Activated CD4-positive, alpha-beta T cell treated with anti-CD3 and anti-CD28 coated beads, Interleukin-2, amount 50 U/mL, for 48 hours (primary cell): ENCODE data around the gene LDB3.

Source experiments
- DNase-seq, 2 experiments: peaks; one replicate each; pipeline ENCODE4 v3.0.0-alpha.2; 2020

The LDB3 gene

GRCh38 chr10:86651631-86652331, 16.5 kb upstream of the LDB3 start:
- DNase-seq = no peak

DNA sequence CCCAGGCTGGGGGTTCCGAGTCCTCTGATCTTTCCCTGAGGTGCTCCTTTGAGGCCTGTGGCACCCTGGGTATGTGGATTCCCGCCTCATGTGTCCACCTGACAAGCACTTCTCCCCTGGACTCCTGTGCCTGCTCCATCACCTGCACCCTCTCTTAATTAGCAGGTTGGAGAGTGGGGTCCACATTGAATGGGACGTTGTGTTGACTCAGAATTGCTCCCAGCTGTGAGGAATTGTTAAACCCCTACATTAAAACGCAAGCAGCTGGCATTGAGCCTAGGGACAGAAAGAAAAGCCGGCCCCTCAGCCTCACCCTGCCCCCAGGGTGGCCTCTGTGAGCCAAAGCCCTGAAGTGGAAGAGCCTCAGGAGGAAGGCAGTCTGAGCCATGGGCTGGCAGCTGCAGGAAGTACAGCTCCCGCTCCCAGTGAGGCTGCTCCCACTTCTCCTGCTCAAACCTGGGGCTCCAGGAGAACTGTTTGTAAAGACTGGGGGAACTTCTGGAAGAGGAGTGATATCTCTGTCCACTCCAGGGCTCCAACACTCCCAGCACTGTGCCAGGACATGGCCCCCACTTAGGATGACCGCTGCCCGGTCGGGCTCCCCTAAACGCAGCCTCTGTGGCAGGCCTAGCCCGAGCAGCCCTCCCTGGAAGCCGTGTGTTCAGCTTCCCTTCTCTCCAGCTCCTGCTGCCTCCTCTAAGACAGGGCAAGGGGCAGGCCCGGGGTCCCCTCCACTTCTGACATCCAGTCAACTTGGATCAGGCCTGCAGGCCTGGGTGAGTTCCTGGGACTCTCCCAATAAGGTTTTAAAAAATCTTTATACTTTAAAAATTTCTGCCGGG, 15.7 kb upstream of the LDB3 start:
- DNase-seq = no peak

DNA sequence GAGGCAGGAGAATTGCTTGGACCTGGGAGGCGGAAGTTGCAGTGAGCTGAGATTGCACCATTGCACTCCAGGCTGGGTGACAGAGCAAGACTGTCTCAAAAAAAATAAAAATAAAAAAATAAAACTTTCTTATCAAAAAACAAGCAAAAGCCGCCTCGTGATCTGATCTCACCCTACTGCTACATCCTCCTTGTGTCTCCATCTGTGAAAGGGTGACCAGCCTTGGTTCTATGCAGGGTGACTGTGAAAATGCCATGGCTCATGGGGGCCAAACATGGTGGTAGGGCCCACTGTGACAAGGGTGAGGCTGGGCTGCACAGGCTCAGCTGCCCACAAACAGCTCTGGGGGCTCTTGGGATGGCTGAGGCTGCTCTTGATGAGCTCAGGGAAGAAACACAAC, 14.9 kb upstream of the LDB3 start:
- DNase-seq = no peak

DNA sequence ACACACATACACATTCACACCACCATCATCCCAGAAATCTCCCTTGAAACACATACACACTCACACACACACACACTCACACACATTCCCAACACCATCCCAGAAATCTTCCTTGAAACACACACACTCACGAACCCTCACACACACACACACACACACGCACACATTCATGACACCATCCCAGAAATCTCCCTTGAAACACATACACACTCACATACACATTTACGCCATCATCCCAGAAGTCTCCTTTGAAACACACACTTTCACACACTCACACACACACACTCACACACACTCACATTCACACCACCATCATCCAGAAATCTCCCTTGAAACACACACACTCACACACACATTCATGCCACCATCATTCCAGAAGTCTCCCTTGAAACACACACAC, 14.3 kb upstream of the LDB3 start:
- no peak for DNase-seq

GRCh38 chr10:86654411-86655172, 13.7 kb upstream of the LDB3 start, which contains the start of gene OPN4:
Gene OPN4, plus strand, starts transcription at chr10:86654547. Its CDS starts 237 bp downstream, at chr10:86654784.
- DNase-seq = no peak

DNA sequence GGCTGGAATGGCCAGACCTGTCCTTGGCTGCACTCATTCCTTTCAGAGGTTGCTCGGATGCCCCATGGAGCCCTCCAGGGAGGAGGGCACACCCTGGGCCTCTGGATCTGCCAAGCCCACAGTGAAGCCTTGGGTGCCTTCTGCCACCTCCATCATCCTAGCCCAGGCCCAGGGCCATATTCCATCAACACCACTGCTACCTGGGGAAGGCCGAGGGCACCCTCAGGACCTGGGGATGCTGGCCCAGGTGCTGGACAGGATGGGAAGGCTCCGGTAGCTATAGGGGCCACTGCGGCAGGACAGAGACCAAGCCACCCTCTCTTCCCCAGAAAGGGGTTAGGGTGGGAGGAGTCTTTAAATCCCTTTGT, 13.2 kb upstream of the LDB3 start:
- no peak for DNase-seq

DNA sequence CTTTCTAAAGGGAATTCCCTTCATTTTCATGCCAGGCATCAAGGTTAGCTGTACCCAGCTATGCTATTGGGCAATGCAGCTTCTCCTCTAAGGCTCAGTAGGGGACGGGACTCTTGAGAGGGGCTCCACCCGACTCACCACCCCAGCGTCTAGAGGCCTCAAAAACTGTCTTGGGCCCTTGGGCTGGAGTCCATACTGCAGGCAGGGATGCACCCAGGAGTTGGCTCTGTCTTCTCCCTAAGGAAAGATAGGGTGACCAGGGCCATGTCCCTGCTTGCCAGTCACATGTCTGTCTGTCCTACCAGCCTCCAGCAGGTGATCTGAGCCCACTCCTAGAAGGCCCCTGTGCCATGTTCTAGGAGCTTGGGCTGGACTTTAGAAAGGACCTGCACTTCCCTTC, 12.7 kb upstream of the LDB3 start:
- DNase-seq = no peak

GRCh38 chr10:86657011-86657395, 11.3 kb upstream of the LDB3 start:
- no peak for DNase-seq

GRCh38 chr10:86657396-86658011, 10.8 kb upstream of the LDB3 start:
- no peak for DNase-seq

DNA sequence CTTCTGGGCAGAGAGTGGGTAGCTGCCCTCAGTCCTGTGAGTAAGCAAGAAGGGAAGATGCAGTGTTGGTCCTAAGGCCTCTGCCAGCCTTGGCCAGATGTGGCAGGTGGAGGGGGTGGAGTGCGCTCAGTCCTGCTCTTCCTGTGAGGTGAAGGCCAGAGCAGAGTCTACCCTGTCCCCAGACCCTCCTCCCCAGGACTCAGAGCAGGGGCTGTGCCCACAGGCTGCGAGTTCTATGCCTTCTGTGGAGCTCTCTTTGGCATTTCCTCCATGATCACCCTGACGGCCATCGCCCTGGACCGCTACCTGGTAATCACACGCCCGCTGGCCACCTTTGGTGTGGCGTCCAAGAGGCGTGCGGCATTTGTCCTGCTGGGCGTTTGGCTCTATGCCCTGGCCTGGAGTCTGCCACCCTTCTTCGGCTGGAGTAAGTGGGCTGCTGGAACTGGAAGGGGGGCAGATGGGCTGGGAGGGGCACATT, 10.0 kb upstream of the LDB3 start:
- no peak for DNase-seq

GRCh38 chr10:86658751-86659150, 9.6 kb upstream of the LDB3 start:
- no peak for DNase-seq

DNA sequence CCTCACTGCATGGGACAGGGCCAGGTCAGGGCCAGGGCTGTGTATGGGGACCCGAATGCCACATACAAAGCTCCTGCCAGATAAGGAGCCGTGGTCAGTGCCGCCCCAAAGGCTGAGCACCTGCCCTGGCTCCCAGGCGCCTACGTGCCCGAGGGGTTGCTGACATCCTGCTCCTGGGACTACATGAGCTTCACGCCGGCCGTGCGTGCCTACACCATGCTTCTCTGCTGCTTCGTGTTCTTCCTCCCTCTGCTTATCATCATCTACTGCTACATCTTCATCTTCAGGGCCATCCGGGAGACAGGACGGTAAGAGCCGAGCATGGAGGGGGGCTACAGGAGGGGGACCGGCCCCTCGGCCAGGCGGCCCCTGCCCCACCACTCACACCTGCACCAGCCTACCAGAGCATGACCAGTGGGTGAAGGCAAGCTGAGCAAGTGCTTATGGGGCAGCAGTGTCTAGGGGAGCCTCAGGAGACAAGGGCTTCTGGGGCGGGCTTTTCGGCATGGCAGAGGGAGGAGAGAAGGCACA, 9.1 kb upstream of the LDB3 start:
- no peak for DNase-seq

DNA sequence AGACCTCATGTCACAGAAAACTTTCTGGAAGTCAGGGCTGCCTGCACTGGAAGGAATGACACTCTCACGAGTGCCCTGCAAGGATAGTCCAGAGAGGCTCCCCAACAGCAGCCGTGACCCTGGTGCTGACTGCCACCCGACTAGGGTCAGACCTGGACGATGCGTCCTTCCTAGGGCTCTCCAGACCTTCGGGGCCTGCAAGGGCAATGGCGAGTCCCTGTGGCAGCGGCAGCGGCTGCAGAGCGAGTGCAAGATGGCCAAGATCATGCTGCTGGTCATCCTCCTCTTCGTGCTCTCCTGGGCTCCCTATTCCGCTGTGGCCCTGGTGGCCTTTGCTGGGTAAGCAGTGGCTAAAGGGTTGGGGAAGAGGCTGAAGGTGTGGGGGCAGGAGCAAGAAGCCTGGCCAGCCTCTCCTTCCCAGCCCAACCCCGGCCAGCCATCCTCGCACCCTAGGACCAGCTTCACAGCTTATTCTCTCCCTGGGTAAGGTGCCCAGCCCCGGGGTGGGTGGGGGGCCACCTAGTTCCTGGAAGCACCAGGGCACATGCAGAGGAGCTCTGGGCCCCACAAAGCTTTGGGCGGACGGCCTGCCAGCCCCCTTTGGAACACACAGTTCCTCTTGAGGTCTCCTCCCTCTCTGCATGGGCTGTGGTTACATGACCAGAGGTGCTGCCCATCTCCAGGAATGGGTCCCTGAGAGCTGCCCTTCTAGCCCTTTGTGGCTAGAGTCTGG, 8.4 kb upstream of the LDB3 start:
- DNase-seq = no peak

- DNase-seq = no peak
Measured at GRCh38 chr10:86661161-86662025, 6.9 kb upstream of the LDB3 start.

- DNase-seq = no peak
Measured at GRCh38 chr10:86662186-86663045, 5.9 kb upstream of the LDB3 start.

DNA sequence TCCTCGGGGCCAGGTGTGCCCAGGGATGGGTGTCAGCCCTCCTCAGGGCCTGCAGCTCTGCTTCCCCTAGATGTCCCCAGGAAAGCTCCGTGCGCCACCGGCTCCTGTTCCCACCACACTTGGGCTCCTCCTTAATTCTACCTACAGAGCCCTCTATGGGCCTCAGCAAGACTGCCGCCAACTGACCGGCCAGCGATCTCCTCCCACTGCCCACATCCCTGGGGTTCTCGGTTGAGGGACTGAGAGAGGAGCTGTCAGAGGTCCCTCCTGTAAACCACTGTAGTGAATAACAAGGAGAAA, 5.3 kb upstream of the LDB3 start:
- DNase-seq = no peak

DNA sequence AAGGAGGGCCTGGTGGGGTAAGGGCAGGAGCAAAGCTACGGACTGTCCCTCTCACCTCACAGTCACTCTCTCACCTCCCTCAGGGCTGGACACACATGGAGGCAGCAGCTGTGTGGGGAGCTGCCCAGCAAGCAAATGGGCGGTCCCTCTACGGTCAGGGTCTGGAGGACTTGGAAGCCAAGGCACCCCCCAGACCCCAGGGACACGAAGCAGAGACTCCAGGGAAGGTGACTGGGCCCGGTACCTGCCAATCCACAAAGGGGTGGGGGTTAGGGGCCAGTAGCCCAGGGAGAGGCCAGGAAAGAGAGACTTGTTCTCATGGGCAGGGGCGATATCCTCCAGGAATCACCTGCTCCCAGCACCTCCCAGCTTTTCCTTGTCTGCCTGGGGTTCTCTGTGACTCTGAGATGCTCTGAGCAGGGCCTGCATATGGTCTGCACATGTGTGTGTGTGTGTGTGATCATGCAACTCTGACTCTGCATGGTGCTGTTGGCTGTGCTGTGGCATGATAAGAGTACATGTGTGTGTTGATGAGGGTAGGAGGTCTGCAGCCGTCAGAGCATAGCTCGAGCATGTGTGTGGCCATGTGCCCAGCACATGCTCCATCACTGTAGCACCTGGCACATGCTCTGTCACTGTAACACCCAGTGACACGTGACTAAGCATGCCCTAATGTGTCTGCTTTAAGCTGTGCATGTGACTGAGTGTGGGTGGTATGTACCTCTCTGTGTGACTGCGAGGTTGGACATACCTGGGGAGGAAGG, 4.6 kb upstream of the LDB3 start:
- DNase-seq = no peak

DNA sequence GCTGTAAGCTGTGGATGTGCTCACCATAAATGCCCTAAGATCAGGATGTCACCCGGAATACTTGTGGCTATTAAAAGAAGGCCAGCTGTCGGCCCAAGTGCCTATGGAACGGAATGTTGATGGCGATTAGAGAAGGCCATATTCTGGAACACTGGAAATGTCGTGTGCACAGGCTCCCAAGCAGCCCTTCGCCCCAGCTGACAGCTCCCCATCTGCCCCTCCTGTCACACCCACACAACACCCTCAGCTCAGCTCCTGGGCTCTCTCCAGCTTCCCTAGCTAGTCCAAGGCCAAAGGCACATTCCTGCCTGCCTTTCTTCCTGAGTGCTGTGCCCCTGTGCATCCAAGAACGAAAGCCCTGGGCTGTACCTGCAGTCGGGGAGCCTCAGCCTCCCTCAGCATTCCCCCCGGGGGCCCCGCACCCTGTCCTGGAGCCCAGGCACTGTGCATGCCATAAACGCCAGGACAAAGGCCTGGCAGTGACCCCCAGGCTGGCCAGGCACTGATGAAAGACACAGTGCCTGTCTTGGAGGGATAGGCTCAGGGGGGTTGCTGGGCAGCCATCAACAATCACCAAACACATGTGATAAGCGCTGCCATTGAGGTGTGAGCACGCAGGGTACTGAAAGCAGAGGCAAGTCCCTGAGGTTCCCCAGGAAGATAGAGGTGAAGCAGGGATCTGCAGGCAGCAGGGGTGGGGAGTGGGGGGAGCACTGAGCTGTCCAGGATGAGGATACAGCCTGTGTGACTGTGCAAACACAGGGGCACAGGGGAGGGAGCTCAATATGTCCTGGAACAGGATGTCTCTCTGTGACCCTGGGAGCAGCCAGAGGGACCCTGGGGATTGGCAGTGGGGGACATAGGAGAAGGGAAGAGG, 3.7 kb upstream of the LDB3 start:
- DNase-seq = no peak

- no peak for DNase-seq
Measured at GRCh38 chr10:86665218-86665607, 3.1 kb upstream of the LDB3 start.
